Left hindlimb (tissue), 1 donor: ENCODE results near the gene GID4.
"Not testable (repeated sequence)": the region's sequence is repeated elsewhere in the genome, so short reads cannot be mapped to it uniquely, and the experiment has no call there.

Experiments used
- DNase-seq: peaks from one replicate; pipeline ENCODE4 v3.0.0-alpha.2; 2018

The GID4 gene

DNA sequence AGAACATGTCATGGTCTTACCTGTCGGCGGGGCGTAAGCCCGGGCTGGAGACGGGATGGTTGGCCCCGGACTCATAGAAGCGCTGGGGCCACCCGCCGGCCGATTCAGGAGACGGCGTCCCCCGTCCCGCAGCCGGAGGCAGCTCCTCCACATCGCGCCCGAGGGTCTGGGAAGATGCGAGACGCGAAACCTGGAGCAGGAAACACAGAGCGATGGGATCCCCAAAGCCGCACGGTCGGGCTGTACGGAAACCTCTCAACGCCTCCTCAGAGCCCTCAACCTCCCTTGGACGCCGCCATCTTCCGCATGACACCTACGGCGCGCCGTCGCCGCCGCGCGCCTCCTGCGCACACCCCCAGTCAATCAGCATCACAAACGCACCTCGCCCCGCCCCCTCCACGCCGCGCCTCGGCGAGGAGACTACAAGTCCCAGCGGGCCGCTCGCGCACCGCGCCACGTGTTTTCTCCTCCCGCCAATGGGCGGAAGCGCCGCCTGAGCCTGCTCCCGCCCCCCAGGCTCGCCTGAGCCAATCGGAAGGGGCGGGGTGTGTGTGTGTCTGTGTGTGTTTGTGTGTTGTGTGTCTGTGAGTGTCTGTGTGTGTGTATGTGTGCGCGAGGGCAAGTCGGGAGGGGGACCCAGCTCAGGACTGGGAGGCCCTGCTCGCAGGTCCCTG lies at the start of gene GID4, which contains the start of gene ATPAF2:
Gene GID4, plus strand, starts transcription at position 548 of the 674 bp plus-strand sequence. Its CDS starts 57 bp downstream, at position 605.
Gene ATPAF2, minus strand, starts transcription at position 308 of the 674 bp plus-strand sequence. Its CDS starts 155 bp downstream, at position 153.
- peak; percentile 100 for DNase-seq

DNA sequence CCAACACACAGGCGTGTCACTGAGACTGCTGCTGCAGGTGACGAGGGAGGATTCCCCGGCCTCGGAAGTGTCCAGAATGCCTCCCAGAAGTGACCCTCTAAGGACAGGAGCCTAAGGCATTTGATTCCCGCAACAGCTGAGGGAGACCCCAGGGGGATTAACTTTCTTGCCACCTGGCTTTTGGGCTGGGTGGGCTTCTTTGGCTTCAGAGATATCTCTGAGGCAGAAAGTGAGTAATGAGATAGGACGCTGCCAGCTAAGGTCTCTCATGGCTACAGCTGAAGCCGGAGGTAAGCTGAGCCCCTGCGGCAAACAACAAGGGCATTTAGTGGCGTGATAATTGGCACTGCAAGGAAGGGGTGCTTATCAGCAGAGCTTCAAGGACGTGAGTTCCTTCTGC lies 49.6 kb upstream of the GID4 start:
- no peak for DNase-seq

GRCh38 chr17:17990282-17990681 lies 48.9 kb upstream of the GID4 start:
- no peak for DNase-seq

GRCh38 chr17:17993366-17993765 lies 45.8 kb upstream of the GID4 start:
- no peak for DNase-seq

GRCh38 chr17:17993852-17994251 lies 45.4 kb upstream of the GID4 start:
- no peak for DNase-seq

GRCh38 chr17:17994271-17995069 lies 44.7 kb upstream of the GID4 start:
- no peak for DNase-seq

GRCh38 chr17:17995887-17996286 lies 43.3 kb upstream of the GID4 start:
- DNase-seq, result not testable (repeated sequence)

DNA sequence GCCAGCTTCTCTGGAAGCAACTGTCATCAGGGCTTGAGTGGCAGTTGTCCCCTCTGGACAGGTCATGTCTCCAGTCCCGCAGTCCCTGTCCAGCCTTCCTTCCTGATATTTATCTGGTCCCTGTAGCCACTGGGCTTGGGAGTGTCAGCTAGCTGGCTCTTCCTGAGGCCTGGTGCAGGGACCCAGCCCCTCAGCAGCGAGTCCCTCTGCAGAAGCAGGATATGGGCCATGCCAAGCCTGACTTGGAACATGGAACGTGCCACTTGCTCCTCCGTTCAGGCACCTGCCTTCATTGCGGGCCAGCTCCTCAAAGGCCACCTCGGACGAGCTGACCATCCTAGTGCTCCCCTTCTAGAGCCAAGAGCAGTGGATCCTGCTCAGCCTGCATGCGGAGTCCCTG lies 40.3 kb upstream of the GID4 start:
- no peak for DNase-seq

DNA sequence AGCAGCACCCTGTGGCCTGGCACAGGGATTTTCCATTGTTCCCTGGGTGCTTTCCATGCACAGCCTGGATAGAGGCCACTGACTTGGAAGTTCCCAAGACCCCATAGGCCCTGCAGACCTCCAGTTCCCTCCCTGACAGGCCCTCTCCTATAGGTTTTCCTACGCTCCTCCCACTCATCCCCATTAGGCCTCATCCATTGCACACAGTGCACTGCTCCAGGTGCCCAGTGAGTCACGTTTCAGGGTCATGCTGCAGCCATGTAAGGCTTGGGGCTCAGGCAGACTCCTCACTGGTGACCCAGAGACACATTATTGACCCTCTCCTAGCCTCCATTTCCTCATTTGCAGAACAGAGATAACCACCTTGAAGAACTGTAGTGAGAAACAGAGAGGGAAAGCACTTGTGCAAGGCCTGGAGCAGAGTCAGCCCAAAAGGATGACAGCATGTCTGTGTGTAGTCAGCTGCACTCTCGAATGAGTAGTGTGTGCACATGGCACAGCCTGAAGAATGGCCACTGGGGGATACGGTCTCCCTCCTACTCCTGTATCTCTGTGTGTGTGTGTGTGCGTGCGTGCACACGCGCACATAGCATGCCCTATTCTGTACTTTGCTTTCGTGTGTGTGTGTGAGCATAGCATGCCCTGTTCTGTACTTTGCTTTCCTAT lies 39.7 kb upstream of the GID4 start:
- DNase-seq, result no peak

DNA sequence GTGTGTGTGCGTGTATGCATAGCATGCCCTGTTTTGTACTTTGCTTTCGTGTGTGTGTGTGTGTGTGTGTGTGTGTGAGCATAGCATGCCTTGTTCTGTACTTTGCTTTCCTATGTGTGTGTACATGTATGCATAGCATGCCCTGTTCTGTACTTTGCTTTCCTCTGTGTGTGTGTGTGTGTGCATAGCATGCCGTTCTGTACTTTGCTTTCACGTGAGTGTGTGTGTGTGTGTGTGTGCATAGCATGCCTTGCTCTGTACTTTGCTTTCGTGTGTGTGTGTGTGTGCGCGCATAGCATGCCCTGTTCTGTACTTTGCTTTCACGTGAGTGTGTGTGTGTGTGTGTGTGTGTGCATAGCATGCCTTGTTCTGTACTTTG lies 39.2 kb upstream of the GID4 start:
- DNase-seq, result no peak

DNA sequence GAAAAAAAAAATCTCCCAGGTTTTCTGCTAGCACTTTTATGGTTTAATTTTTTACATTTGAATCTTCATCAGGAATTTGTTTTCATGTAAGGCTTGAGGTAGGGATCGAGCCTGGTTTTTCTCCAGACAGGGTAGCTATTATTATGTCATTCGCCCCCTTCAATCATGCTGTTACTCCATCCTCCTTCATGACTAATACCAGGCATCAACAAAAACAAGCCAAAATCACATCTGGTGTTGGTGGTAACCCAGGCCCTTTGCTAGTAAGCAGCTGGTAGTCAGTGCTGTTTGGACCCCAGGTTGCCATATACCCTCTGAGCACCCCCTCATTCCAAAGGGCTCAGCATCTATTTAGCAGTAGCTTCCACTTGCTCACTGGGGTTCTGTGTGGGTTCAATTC lies 37.0 kb upstream of the GID4 start:
- DNase-seq, result no peak

GRCh38 chr17:18004345-18004744 lies 34.9 kb upstream of the GID4 start:
- no peak for DNase-seq

GRCh38 chr17:18004884-18005305 lies 34.3 kb upstream of the GID4 start:
- DNase-seq, result no peak

DNA sequence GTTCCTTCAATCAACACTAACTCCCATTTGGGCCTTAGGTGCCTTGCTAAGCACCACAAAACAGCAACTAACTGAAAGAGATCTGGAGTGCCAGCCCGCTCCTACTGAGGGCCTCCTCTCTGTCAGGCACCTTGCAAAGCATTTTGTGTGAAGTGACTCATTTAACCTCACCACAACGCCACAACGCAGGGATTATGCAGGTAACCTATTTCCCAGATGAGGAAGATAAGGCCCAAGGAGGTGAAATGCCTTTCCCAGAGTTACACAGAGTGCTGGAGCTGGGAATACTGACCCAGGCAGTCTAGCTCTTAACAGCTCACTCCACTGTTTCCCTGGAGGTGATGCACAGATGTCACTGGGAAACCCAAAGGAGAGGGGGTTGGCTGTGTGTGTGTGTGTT lies 33.7 kb upstream of the GID4 start:
- DNase-seq, result no peak

DNA sequence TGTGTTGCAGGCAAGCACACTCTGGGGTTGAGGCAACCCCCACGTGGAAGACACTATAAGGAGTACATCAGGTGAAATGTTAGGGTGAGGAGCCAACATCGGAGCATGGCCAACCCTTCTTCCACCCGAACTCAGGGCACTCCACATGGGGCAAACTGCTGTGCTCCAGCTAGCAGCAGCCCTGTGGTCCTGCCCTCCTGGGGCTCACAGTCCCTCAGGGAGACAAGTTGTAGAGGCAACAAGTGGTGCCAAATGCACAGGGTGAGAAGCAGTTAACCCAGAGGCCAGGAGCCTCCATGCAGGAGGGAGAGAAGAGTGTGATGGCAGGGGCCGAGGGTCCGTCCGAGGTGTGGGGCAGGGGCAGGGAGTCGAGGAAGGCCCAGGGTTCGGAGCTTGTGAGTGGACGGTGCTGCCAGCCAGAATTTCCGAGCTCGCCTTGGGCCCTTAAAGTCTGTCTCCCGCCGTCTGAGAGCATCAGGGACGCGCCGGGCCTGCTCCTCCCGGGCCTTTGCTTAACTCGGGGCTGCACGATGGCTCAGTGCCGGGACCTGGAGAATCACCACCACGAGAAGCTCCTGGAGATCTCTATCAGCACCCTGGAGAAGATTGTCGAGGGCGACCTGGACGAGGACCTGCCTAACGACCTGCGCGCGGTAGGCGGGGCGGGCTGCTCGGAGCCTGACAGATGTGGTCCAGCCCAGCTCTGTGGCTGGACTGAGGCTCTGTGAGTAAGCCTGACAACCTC lies 32.5 kb upstream of the GID4 start:
- DNase-seq, result no peak

GRCh38 chr17:18008496-18009268 lies 30.5 kb upstream of the GID4 start:
- no peak for DNase-seq

DNA sequence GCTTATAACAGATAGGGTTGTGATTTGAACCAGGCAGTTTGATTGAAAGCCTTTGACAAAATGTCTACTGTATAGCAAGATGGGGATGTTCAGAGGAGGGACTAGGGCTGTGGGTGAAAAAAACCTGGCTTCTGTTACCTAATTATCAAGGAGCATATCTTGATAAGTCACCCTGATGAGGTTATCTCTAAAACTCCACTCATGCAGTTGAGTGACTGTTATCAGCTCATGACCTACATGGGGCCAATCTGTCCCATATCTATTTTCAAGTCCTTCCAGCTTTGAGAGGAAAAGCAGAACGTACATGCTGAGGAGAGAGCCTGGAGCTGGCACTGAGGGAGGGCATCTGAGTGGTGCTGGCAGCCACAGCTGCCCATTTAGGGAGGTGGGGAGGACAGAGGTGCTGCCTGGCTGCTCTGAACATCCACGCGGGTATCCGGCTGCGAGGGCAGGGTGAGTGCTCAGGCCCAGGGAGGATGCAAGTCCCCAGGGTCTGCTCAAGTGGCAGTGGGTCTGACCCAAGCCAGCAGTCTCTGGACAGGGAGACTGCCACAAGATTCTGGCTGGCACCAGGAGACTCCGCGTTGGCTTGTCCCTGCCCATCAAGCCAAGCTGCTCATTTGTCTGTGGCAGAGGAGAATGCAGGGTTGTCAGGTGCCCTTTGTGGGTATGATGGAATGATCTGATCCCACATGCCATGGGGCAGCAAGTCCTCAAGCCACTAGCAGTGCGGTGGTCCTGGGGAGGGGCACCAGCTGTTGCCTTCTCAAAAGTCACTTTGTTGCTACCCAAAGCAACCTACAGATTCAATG lies 29.4 kb upstream of the GID4 start:
- DNase-seq, result no peak

DNA sequence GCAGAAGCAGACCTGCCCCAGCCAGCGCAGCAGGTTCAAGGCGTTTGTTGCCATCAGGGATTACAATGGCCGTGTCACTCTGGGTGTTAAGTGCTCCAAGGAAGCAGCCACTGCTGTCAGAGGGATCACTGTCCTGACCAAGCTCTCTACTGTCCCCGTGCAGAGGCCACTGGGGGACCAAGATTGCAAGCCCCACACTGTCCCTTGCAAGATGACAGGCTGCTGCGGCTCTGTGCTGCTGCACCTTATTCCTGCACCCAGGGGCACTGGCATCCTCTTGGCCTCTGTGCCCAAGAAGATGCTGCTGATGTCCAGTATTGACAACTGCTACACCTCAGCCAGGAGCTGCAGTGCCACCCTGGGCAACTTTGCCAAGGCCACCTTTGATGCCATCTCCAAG lies 27.9 kb upstream of the GID4 start:
- no peak for DNase-seq

GRCh38 chr17:18014006-18014405 lies 25.2 kb upstream of the GID4 start:
- no peak for DNase-seq

GRCh38 chr17:18015593-18015992 lies 23.6 kb upstream of the GID4 start:
- DNase-seq, result no peak

GRCh38 chr17:18016426-18016825 lies 22.8 kb upstream of the GID4 start:
- DNase-seq, result no peak
